Mesenchymal stem cell (in vitro differentiated cells and primary cell): ENCODE results near the gene CLASP2.

Experiments used
- DNase-seq: peaks from one replicate; pipeline ENCODE4 v3.0.0-alpha.2; 2013
- H2AFZ ChIP-seq: one replicate; pipeline ENCODE4 v1.6.1; 2013; ENCODE audit warnings: low read depth, mild to moderate bottlenecking, control low read depth, inconsistent platforms, low read length, moderate library complexity
- H2AK5ac ChIP-seq: 2 replicates; pipeline ENCODE4 v1.6.1; 2013; ENCODE audit warnings: low read length, moderate library complexity, mild to moderate bottlenecking, inconsistent platforms; ENCODE audit not compliant: severe bottlenecking
- H2BK120ac ChIP-seq: one replicate; pipeline ENCODE4 v1.6.1; 2013; ENCODE audit warnings: low read depth, mild to moderate bottlenecking, inconsistent platforms, low read length, moderate library complexity
- H2BK12ac ChIP-seq, 2 experiments: one replicate each; pipeline ENCODE4 v1.6.1; 2013; ENCODE audit warnings: inconsistent platforms in 2 of 2, low read length in 2 of 2, mild to moderate bottlenecking in 2 of 2, moderate library complexity in 2 of 2, control low read depth in 1 of 2
- H2BK15ac ChIP-seq: one replicate; pipeline ENCODE4 v1.6.1; 2013; ENCODE audit warnings: mild to moderate bottlenecking, low read depth, inconsistent platforms; ENCODE audit not compliant: poor library complexity, severe bottlenecking
- H2BK5ac ChIP-seq: 2 replicates; pipeline ENCODE4 v1.6.1; 2013; ENCODE audit warnings: low read depth, mild to moderate bottlenecking, low read length, control low read depth, inconsistent platforms; ENCODE audit not compliant: poor library complexity, severe bottlenecking
- H3K14ac ChIP-seq, 2 experiments: one replicate each; pipeline ENCODE4 v1.6.1; 2013; ENCODE audit warnings: inconsistent platforms in 2 of 2, low read length in 2 of 2, control low read depth in 1 of 2, mild to moderate bottlenecking in 1 of 2, moderate library complexity in 1 of 2
- H3K18ac ChIP-seq, 2 experiments: one replicate each; pipeline ENCODE4 v1.6.1; 2013; ENCODE audit warnings: inconsistent platforms in 2 of 2, low read length in 2 of 2, control low read depth in 1 of 2, low read depth in 1 of 2, mild to moderate bottlenecking in 1 of 2
- H3K23ac ChIP-seq, 2 experiments: one replicate each; pipeline ENCODE4 v1.6.1; 2013; ENCODE audit warnings: inconsistent platforms in 2 of 2, low read length in 2 of 2, mild to moderate bottlenecking in 2 of 2, moderate library complexity in 2 of 2, control low read depth in 1 of 2
- H3K27ac ChIP-seq: 2 replicates; pipeline ENCODE4 v1.5.1; 2013; ENCODE audit warnings: mild to moderate bottlenecking, moderate library complexity, low read length, control low read depth, inconsistent platforms; ENCODE audit not compliant: poor library complexity, severe bottlenecking
- H3K27me3 ChIP-seq, 2 experiments: 2 replicates each; pipeline versions ENCODE4 v1.6.1 to v1.7.0; 2013; ENCODE audit warnings: low read length in 2 of 2, mild to moderate bottlenecking in 2 of 2, moderate library complexity in 2 of 2, control low read depth in 1 of 2, inconsistent platforms in 1 of 2; ENCODE audit not compliant: control insufficient read depth in 1 of 2, insufficient read depth in 1 of 2
- H3K36me3 ChIP-seq, 2 experiments: 2 replicates each; pipeline versions ENCODE4 v1.6.1 to v1.7.0; 2013; ENCODE audit warnings: low read length in 2 of 2, control low read depth in 1 of 2, inconsistent platforms in 1 of 2, low read depth in 1 of 2, mild to moderate bottlenecking in 1 of 2; ENCODE audit not compliant: insufficient read depth in 2 of 2, control insufficient read depth in 1 of 2
- H3K4ac ChIP-seq, 2 experiments: one replicate each; pipeline ENCODE4 v1.6.1; 2013; ENCODE audit warnings: inconsistent platforms in 2 of 2, low read length in 2 of 2, mild to moderate bottlenecking in 2 of 2, moderate library complexity in 2 of 2, control low read depth in 1 of 2, low read depth in 1 of 2
- H3K4me1 ChIP-seq: 2 replicates; pipeline ENCODE4 v1.6.1; 2013; ENCODE audit warnings: low read depth, low read length, control low read depth; ENCODE audit not compliant: control insufficient read depth, insufficient read depth
- H3K4me2 ChIP-seq: 2 replicates; pipeline ENCODE4 v1.6.1; 2013; ENCODE audit warnings: low read length, mild to moderate bottlenecking, inconsistent platforms; ENCODE audit not compliant: poor library complexity, severe bottlenecking
- H3K4me3 ChIP-seq, 2 experiments: 2 replicates each; pipeline versions ENCODE4 v1.5.1 to v1.7.0; 2013; ENCODE audit warnings: low read length in 2 of 2, mild to moderate bottlenecking in 2 of 2, control low read depth in 1 of 2, low read depth in 1 of 2; ENCODE audit not compliant: insufficient read depth in 1 of 2
- H3K79me1 ChIP-seq: replicated peaks from 2 replicates; pipeline ENCODE4 v1.6.1; 2013; ENCODE audit warnings: mild to moderate bottlenecking, control low read depth, low read length, inconsistent platforms; ENCODE audit not compliant: poor library complexity, severe bottlenecking
- H3K9ac ChIP-seq: 2 replicates; pipeline ENCODE4 v1.7.0; 2013; ENCODE audit warnings: mild to moderate bottlenecking, low read length, moderate library complexity
- H3K9me3 ChIP-seq: 2 replicates; pipeline ENCODE4 v1.7.0; 2013; ENCODE audit warnings: mild to moderate bottlenecking, low read length; ENCODE audit not compliant: control insufficient read depth
- H4K8ac ChIP-seq: one replicate; pipeline ENCODE4 v1.6.1; 2013; ENCODE audit warnings: inconsistent platforms, mild to moderate bottlenecking, low read length, moderate library complexity
- H4K91ac ChIP-seq: one replicate; pipeline ENCODE4 v1.6.1; 2013; ENCODE audit warnings: mild to moderate bottlenecking, low read length, inconsistent platforms
- whole genome bisulfite sequencing: methylation state at CpG from one replicate; pipeline ENCODE4 v1.1.7; 2013; ENCODE audit warnings: mixed read lengths; 5-methylcytosine and 5-hydroxymethylcytosine counted together

CLASP2 gene

GRCh38 chr3:33544126-33544525 is 173.9 kb downstream of the CLASP2 start:
- Histone ChIP-seq H3K9me3 (no peaks in the 10 kb centered on the region), H4K8ac (no peak overlapping the region), H4K91ac (no peak overlapping the region), H3K23ac (no peak overlapping the region), H2BK120ac (no peak overlapping the region), H3K18ac (no peak overlapping the region), H3K27ac (no peak overlapping the region), H3K4me3 (no peak overlapping the region), H3K9ac (peak overlapping the region; percentile 42), H2AK5ac (no peak overlapping the region), H2AFZ (no peak overlapping the region), H3K79me1 (no peaks in the 10 kb centered on the region), H3K14ac (no peak overlapping the region), H2BK5ac (no peak overlapping the region), H3K36me3 (peaks cover 0 to 35% of the 10 kb centered on the region in 2 experiments), H3K4ac (no peak overlapping the region), H2BK12ac (no peak overlapping the region), H3K4me1 (no peaks in the 10 kb centered on the region), H3K27me3 (no peaks in the 10 kb centered on the region), H3K4me2 (no peak overlapping the region), H2BK15ac (no peak overlapping the region)
- DNase-seq, result no peak
- WGBS, result 20% methylated on average over 1 of the region's 1 CpG

- Histone ChIP-seq H3K4ac (no peak overlapping the region), H3K4me3 (no peak overlapping the region), H4K8ac (no peak overlapping the region), H2AFZ (no peak overlapping the region), H3K23ac (no peak overlapping the region), H3K18ac (no peak overlapping the region), H3K4me2 (no peak overlapping the region), H3K14ac (no peak overlapping the region), H3K27me3 (no peaks in the 10 kb centered on the region), H2BK120ac (no peak overlapping the region), H3K36me3 (peaks cover 0 to 30% of the 10 kb centered on the region in 2 experiments), H3K9ac (peak overlapping the region; percentile 42), H3K27ac (no peak overlapping the region), H4K91ac (no peak overlapping the region), H3K9me3 (no peaks in the 10 kb centered on the region), H2BK5ac (no peak overlapping the region), H2BK12ac (no peak overlapping the region), H3K4me1 (no peaks in the 10 kb centered on the region), H2BK15ac (no peak overlapping the region), H2AK5ac (no peak overlapping the region), H3K79me1 (no peaks in the 10 kb centered on the region)
- WGBS, result 100% methylated on average over 1 of the region's 1 CpG
- no peak for DNase-seq
These were observed 174.5 kb downstream of the CLASP2 start for GRCh38 chr3:33543601-33544000.

- DNase-seq, result no peak
These were observed 176.1 kb downstream of the CLASP2 start for GRCh38 chr3:33541918-33542317.

GRCh38 chr3:33538678-33539339 is 179.2 kb downstream of the CLASP2 start:
- Histone ChIP-seq H2BK5ac (no peak overlapping the region), H3K9ac (no peak overlapping the region), H3K14ac (no peak overlapping the region), H3K79me1 (no peaks in the 10 kb centered on the region), H2BK15ac (no peak overlapping the region), H3K23ac (no peak overlapping the region), H3K9me3 (no peaks in the 10 kb centered on the region), H3K4ac (no peak overlapping the region), H3K36me3 (peaks cover 4 to 54% of the 10 kb centered on the region in 2 experiments), H2AK5ac (no peak overlapping the region), H2AFZ (no peak overlapping the region), H2BK120ac (no peak overlapping the region), H3K4me2 (no peak overlapping the region), H2BK12ac (no peak overlapping the region), H3K4me1 (no peaks in the 10 kb centered on the region), H3K27me3 (no peaks in the 10 kb centered on the region), H3K18ac (no peak overlapping the region), H3K27ac (no peak overlapping the region), H4K8ac (no peak overlapping the region), H3K4me3 (no peak overlapping the region), H4K91ac (no peak overlapping the region)
- WGBS, result no CpG with 5 or more reads among the region's 4 CpGs
- no peak for DNase-seq

More at GRCh38 chr3:33541918-33542317, 176.1 kb downstream of the CLASP2 start:
- no peak overlapping the region for H3K23ac ChIP-seq
- no peak overlapping the region for H2BK12ac ChIP-seq
- no peak overlapping the region for H3K9ac ChIP-seq
- no peak overlapping the region for H3K14ac ChIP-seq
- no peak overlapping the region for H2AK5ac ChIP-seq
- no peaks in the 10 kb centered on the region for H3K4me1 ChIP-seq
- no peak overlapping the region for H3K4me3 ChIP-seq
- H2AFZ ChIP-seq, result no peak overlapping the region
- no peak overlapping the region for H3K4me2 ChIP-seq
- no peak overlapping the region for H2BK120ac ChIP-seq
- no peaks in the 10 kb centered on the region for H3K79me1 ChIP-seq
- H3K18ac ChIP-seq, result no peak overlapping the region
- no peak overlapping the region for H3K27ac ChIP-seq
- H4K91ac ChIP-seq, result no peak overlapping the region
- H4K8ac ChIP-seq, result no peak overlapping the region
- H2BK5ac ChIP-seq, result no peak overlapping the region
- H3K9me3 ChIP-seq, result no peaks in the 10 kb centered on the region
- peaks cover 0 to 35% of the 10 kb centered on the region in 2 experiments for H3K36me3 ChIP-seq
- H3K4ac ChIP-seq, result no peak overlapping the region
- H2BK15ac ChIP-seq, result no peak overlapping the region
- H3K27me3 ChIP-seq, result no peaks in the 10 kb centered on the region
